Measurements from ENCODE around the gene TNFRSF4. TPM values are rescaled to one million over a fixed set of nuclear protein-coding genes. Genes with fewer than 3 reads are reported as not detected.
A peak's percentile ranks its signal among the peaks of the same experiment; 100 is the strongest.

TNFRSF4 gene
- total RNA-seq: 10 to 100 TPM; 14.3 to 26.5 (median 15.7) TPM
- total RNA-seq (2013): 8.2 TPM

DNA sequence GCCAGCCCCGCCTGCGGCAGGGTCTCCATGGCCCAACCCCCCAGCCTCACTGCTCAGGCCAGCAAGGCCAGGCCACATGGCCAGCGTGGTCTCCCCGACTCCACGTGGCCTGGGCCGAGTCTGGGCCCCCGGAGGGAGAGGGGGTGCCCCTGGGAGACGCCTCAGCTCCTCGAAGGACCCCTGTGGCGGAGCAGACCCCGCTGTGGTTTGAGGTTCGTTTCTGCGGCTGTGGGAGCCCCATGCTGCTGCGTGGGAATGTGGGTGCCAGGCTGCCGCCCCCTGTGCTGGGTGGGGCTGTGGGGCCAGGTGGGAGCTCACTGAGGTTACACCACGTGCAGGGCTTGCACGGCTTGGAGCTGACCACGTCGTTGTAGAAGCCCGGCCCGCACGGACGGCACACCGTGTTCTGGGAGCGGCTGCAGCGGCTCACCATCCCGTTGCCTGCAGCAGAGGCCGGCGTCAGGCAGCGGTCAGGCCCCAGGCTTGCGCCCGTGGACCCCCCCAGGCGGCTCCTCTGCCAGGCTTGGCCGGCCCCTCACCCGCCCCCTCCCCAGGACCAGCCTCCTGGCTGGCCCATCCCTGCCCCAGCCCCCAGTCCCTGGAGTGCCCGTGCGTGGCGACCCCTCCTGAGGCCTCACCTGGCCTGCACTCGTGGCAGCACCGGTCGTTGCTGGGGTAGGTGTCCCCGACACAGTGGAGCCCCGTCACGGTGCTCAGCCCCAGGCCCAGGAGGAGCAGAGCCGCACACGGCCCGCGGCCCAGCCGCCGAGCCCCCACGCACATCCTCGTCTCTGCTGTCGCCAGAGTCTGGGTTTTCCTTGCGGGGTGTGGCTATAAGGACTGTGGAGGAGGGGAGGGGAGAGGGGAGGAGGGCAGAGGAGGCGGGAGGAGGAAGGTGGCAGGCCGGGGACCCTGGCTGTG lies at the start of gene TNFRSF4:
Gene TNFRSF4 (minus strand): TSS at position 809 of the 921 bp plus-strand sequence. CDS start 26 bp downstream, at position 783.
- Mint-ChIP-seq H3K4me3 (peak within 1 kb of the TSS; percentile 71), H3K27me3 (ENCODE audit: low read depth in 2 of 2) (no peaks in the 10 kb centered on the region), H3K27ac (peak within 1 kb of the TSS; percentile 98 to 99), H3K4me1 (peaks cover 15 to 49% of the 10 kb centered on the region in 2 donors), H3K36me3 (no peaks in the 10 kb centered on the region), H3K9me3 (no peaks in the 10 kb centered on the region)
- Histone ChIP-seq H3K27ac (ENCODE audit: low read length) (peak within 1 kb of the TSS; percentile 90), H3K4me3 (ENCODE audit: low read length) (peak within 1 kb of the TSS; percentile 30), H3K36me3 (ENCODE audit: control insufficient read depth, insufficient read depth, low read length) (peaks cover 17% of the 10 kb centered on the region), H3K27me3 (ENCODE audit: control insufficient read depth, insufficient read depth, low read length) (no peaks in the 10 kb centered on the region), H3K4me1 (ENCODE audit: control insufficient read depth, insufficient read depth, low read length) (peaks cover 99% of the 10 kb centered on the region), H3K9me3 (ENCODE audit: control insufficient read depth, insufficient read depth, low read length) (no peaks in the 10 kb centered on the region)
- ATAC-seq (peak; percentile 14 to 35 (median 28)), DNase-seq (peak; percentile 64 to 70)
- intact Hi-C loops (cut with micrococcal nuclease): loop anchor here (2.0 kb wide), 1 partner anchor 17 kb away; no protein-coding TSS in a partner anchor
- TF ChIP-seq, protein P1, sequence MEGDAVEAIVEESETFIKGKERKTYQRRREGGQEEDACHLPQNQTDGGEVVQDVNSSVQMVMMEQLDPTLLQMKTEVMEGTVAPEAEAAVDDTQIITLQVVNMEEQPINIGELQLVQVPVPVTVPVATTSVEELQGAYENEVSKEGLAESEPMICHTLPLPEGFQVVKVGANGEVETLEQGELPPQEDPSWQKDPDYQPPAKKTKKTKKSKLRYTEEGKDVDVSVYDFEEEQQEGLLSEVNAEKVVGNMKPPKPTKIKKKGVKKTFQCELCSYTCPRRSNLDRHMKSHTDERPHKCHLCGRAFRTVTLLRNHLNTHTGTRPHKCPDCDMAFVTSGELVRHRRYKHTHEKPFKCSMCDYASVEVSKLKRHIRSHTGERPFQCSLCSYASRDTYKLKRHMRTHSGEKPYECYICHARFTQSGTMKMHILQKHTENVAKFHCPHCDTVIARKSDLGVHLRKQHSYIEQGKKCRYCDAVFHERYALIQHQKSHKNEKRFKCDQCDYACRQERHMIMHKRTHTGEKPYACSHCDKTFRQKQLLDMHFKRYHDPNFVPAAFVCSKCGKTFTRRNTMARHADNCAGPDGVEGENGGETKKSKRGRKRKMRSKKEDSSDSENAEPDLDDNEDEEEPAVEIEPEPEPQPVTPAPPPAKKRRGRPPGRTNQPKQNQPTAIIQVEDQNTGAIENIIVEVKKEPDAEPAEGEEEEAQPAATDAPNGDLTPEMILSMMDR (IDR thresholded peaks at IDR 0.05): no peak
- 7% methylated on average over 56 of the region's 56 CpGs for WGBS (ENCODE audit: insufficient coverage)

DNA sequence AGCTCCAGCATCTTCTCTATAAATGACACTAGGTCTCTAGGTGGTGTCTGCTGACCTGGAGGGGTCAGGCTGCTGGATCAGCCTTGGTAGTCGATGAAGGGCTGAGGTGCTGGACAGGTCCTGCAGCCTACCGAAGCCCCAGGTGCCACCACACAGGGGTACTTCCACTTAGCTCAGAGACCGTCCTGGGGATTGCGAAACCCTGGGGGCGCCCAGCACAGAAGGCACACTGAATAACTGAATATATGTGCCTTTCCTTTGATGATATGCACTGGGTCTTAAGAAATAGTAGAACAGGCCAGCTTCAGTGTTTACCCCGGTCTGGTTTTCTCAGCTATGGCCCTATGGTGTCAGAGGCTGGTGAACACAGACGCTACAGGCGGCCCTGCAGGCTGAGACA lies 48.8 kb upstream of the TNFRSF4 start:
- DNase-seq (no peak), ATAC-seq (no peak)
- Mint-ChIP-seq H3K9me3 (no peaks in the 10 kb centered on the region), H3K4me3 (no peak overlapping the region), H3K27me3 (ENCODE audit: low read depth in 2 of 2) (no peaks in the 10 kb centered on the region), H3K36me3 (no peaks in the 10 kb centered on the region), H3K27ac (no peak overlapping the region), H3K4me1 (peaks cover 15 to 31% of the 10 kb centered on the region in 2 donors)
- no peaks in the 10 kb centered on the region for H3K9me3 ChIP-seq (ENCODE audit: control insufficient read depth, insufficient read depth, low read length)
- peaks cover 9% of the 10 kb centered on the region for H3K4me1 ChIP-seq (ENCODE audit: control insufficient read depth, insufficient read depth, low read length)
- 98% methylated on average over 8 of the region's 8 CpGs for WGBS (ENCODE audit: insufficient coverage)
- H3K27me3 ChIP-seq (ENCODE audit: control insufficient read depth, insufficient read depth, low read length): no peaks in the 10 kb centered on the region
- TF ChIP-seq, protein P1 (IDR thresholded peaks at IDR 0.05): no peak
- H3K4me3 ChIP-seq (ENCODE audit: low read length): no peak overlapping the region
- peaks cover 27% of the 10 kb centered on the region for H3K36me3 ChIP-seq (ENCODE audit: control insufficient read depth, insufficient read depth, low read length)
- no peak overlapping the region for H3K27ac ChIP-seq (ENCODE audit: low read length)
- intact Hi-C loops (cut with micrococcal nuclease): no loop called here

DNA sequence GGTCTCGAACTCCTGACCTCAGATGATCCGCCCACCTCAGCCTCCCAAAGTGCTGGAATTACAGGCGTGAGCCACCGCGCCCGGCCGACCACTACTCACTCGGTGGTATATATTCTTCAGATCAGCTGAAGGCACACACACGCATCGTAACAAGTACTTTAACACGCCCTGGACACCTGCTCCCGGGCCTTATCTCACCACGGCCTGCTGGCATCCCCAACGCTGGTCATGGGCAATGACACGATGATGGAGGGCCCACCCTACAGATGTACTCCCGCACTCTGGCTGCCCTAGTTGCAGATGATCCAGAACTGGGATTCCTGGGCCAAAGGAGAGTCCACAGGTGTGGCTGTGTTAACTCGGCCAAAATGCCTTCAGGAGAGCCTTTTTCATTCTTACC lies 48.1 kb upstream of the TNFRSF4 start:
- H3K9me3 ChIP-seq (ENCODE audit: control insufficient read depth, insufficient read depth, low read length): no peaks in the 10 kb centered on the region
- TF ChIP-seq, protein P1 (IDR thresholded peaks at IDR 0.05): no peak
- Mint-ChIP-seq H3K27me3 (ENCODE audit: low read depth in 2 of 2) (no peaks in the 10 kb centered on the region), H3K36me3 (no peaks in the 10 kb centered on the region), H3K4me3 (no peak overlapping the region), H3K9me3 (no peaks in the 10 kb centered on the region), H3K4me1 (peaks cover 15 to 32% of the 10 kb centered on the region in 2 donors), H3K27ac (no peak overlapping the region)
- no peaks in the 10 kb centered on the region for H3K27me3 ChIP-seq (ENCODE audit: control insufficient read depth, insufficient read depth, low read length)
- peaks cover 23% of the 10 kb centered on the region for H3K36me3 ChIP-seq (ENCODE audit: control insufficient read depth, insufficient read depth, low read length)
- DNase-seq: no peak
- H3K27ac ChIP-seq (ENCODE audit: low read length): no peak overlapping the region
- H3K4me3 ChIP-seq (ENCODE audit: low read length): no peak overlapping the region
- intact Hi-C loops (cut with micrococcal nuclease): no loop called here
- 98% methylated on average over 17 of the region's 17 CpGs for WGBS (ENCODE audit: insufficient coverage)
- no peak for ATAC-seq
- H3K4me1 ChIP-seq (ENCODE audit: control insufficient read depth, insufficient read depth, low read length): peaks cover 9% of the 10 kb centered on the region
